IMR-90 (cell line): ENCODE measurements around the gene ARPC2. TPM values are rescaled to one million over a fixed set of nuclear protein-coding genes. Genes with fewer than 3 reads are reported as not detected.

Experiments used
- ATAC-seq: fragments of 200-7000 bp; cut with Tn5 transposase; 2 replicates; pipeline ENCODE4 v1.9.1; 2020; ENCODE audit warnings: low read depth, mild to moderate bottlenecking, moderate library complexity
- BruUV-seq: library from RNA; stranded (reverse); fragments of 400-500 nt; replicated peaks from 2 replicates; lab custom pipeline; 2021; lab: Mats Ljungman, UMichigan
- CTCF ChIA-PET: fragments of 300-600 bp; formaldehyde crosslinking; extraction: SDS; loops from one replicate; lab custom pipeline; 2021; ENCODE audit warnings: antibody characterized with exemption; lab: Yijun Ruan, JAX
- POLR2A ChIA-PET: fragments of 300-600 bp; sonication (Branson Sonifier 250); formaldehyde crosslinking; loops from one replicate; lab custom pipeline; 2022; ENCODE audit warnings: antibody characterized with exemption; ENCODE audit not compliant: unreplicated experiment; lab: Charles Lee
- DNase-seq: peaks from one replicate; pipeline ENCODE4 v3.0.0; 2013
- H2AFZ ChIP-seq: replicated peaks from 2 replicates; pipeline ENCODE3; 2013; ENCODE audit warnings: low read length, mild to moderate bottlenecking; ENCODE audit not compliant: poor library complexity
- H2AK5ac ChIP-seq: 2 replicates; pipeline ENCODE4 v1.6.1; 2013; ENCODE audit warnings: low read depth, low read length, inconsistent platforms
- H2AK9ac ChIP-seq: replicated peaks from 2 replicates; pipeline ENCODE3; 2013; ENCODE audit warnings: mild to moderate bottlenecking, low read depth, low read length, moderate library complexity; ENCODE audit not compliant: poor library complexity
- H2BK120ac ChIP-seq: 2 replicates; pipeline ENCODE4 v1.6.1; 2013; ENCODE audit warnings: low read depth, low read length, inconsistent platforms
- H2BK15ac ChIP-seq: 3 replicates; pipeline ENCODE4 v1.6.1; 2013; ENCODE audit warnings: low read depth, low read length, inconsistent platforms
- H2BK20ac ChIP-seq: 2 replicates; pipeline ENCODE4 v1.6.1; 2013; ENCODE audit warnings: low read depth, mild to moderate bottlenecking, inconsistent platforms, low read length, moderate library complexity
- H2BK5ac ChIP-seq: 2 replicates; pipeline ENCODE4 v1.6.1; 2013; ENCODE audit warnings: mild to moderate bottlenecking, low read depth, low read length, inconsistent platforms; ENCODE audit not compliant: poor library complexity, severe bottlenecking
- H3K14ac ChIP-seq: replicated peaks from 2 replicates; pipeline ENCODE4 v1.6.1; 2013; ENCODE audit warnings: low read depth, low read length, inconsistent platforms
- H3K18ac ChIP-seq: 2 replicates; pipeline ENCODE4 v1.6.1; 2013; ENCODE audit warnings: low read depth, low read length, control low read depth
- H3K23ac ChIP-seq: 2 replicates; pipeline ENCODE4 v1.6.1; 2013; ENCODE audit warnings: low read depth, low read length, inconsistent platforms
- H3K27ac ChIP-seq: 2 replicates; pipeline ENCODE4 v1.5.1; 2013; ENCODE audit warnings: mild to moderate bottlenecking, control low read depth, low read length; ENCODE audit not compliant: insufficient read depth
- H3K27me3 ChIP-seq: 2 replicates; pipeline ENCODE4 v1.6.1; 2013; ENCODE audit warnings: low read length; ENCODE audit not compliant: control insufficient read depth, insufficient read depth
- H3K36me3 ChIP-seq: 2 replicates; pipeline ENCODE4 v1.6.1; 2013; ENCODE audit warnings: low read length, mixed read lengths; ENCODE audit not compliant: control insufficient read depth, insufficient read depth
- H3K4ac ChIP-seq: 2 replicates; pipeline ENCODE4 v1.6.1; 2013; ENCODE audit warnings: low read depth, low read length, inconsistent platforms
- H3K4me1 ChIP-seq: 2 replicates; pipeline ENCODE4 v1.6.1; 2013; ENCODE audit warnings: low read length, mixed read lengths; ENCODE audit not compliant: control insufficient read depth, insufficient read depth
- H3K4me2 ChIP-seq: 2 replicates; pipeline ENCODE4 v1.6.1; 2013; ENCODE audit warnings: low read depth, mild to moderate bottlenecking, control low read depth, low read length, moderate library complexity
- H3K4me3 ChIP-seq: 2 replicates; pipeline ENCODE4 v1.5.1; 2013; ENCODE audit warnings: low read depth, mild to moderate bottlenecking, control low read depth, low read length, moderate library complexity; ENCODE audit not compliant: insufficient read depth
- H3K56ac ChIP-seq: 2 replicates; pipeline ENCODE4 v1.6.1; 2013; ENCODE audit warnings: low read length, inconsistent platforms; ENCODE audit not compliant: insufficient read depth; ENCODE audit errors: extremely low read depth
- H3K79me1 ChIP-seq, 2 experiments: 2 replicates each; pipeline ENCODE4 v1.6.1; 2013; ENCODE audit warnings: low read length in 2 of 2, inconsistent platforms in 1 of 2, low read depth in 1 of 2
- H3K9ac ChIP-seq: 2 replicates; pipeline ENCODE4 v1.6.1; 2013; ENCODE audit warnings: low read depth, low read length, control low read depth
- H3K9me1 ChIP-seq: 2 replicates; pipeline ENCODE4 v1.6.1; 2013; ENCODE audit warnings: low read length, inconsistent platforms; ENCODE audit not compliant: insufficient read depth
- H3K9me3 ChIP-seq: 2 replicates; pipeline ENCODE4 v1.6.1; 2013; ENCODE audit warnings: low read length; ENCODE audit not compliant: control insufficient read depth, insufficient read depth
- H4K20me1 ChIP-seq: 2 replicates; pipeline ENCODE4 v1.6.1; 2013; ENCODE audit warnings: low read length, inconsistent platforms; ENCODE audit not compliant: insufficient read depth
- H4K5ac ChIP-seq: 2 replicates; pipeline ENCODE4 v1.6.1; 2013; ENCODE audit warnings: mild to moderate bottlenecking, low read depth, low read length, control low read depth
- H4K8ac ChIP-seq, 2 experiments: 2 replicates each; pipeline ENCODE4 v1.6.1; 2013; ENCODE audit warnings: low read depth in 2 of 2, low read length in 2 of 2, control low read depth in 1 of 2, inconsistent platforms in 1 of 2
- H4K91ac ChIP-seq: 2 replicates; pipeline ENCODE4 v1.6.1; 2013; ENCODE audit warnings: low read depth, low read length, inconsistent platforms; ENCODE audit not compliant: insufficient read depth
- CEBPB ChIP-seq: IDR thresholded peaks from 2 replicates; pipeline ENCODE4 v1.6.1; 2012; ENCODE audit warnings: low read depth, low read length, improper control_type of control experiment
- CHD1 ChIP-seq: IDR thresholded peaks from 2 replicates; pipeline ENCODE4 v1.6.1; 2012; ENCODE audit warnings: low read depth, low read length, improper control_type of control experiment
- POLR2A ChIP-seq: IDR thresholded peaks from 2 replicates; pipeline ENCODE4 v1.6.1; 2012; ENCODE audit warnings: mild to moderate bottlenecking, low read depth, low read length
- WGBS, 2 experiments: methylation state at CpG; one replicate each; pipeline versions ENCODE4 v1.1.5 to v1.1.7; 2013; ENCODE audit warnings: missing lambda C conversion rate in 2 of 2; ENCODE audit not compliant: insufficient read length in 1 of 2; ENCODE audit errors: extremely low coverage in 2 of 2; 5-methylcytosine and 5-hydroxymethylcytosine counted together
- dilution Hi-C: fragments of 300-500 bp; cut with HindIII; formaldehyde crosslinking; loops from one replicate; pipeline ENCODE4 v1.14.3; 2018; ENCODE audit warnings: low sequenced_read_pairs; ENCODE audit not compliant: unreplicated experiment
- in situ Hi-C: fragments of 300-500 bp; cut with MboI; formaldehyde crosslinking; loops from 3 replicates; pipeline ENCODE4 v1.14.3; 2019; ENCODE audit warnings: low sequenced_read_pairs, inconsistent platforms, mixed read lengths
- intact Hi-C: fragments of 100-400 bp; cut with micrococcal nuclease; formaldehyde crosslinking; loops from 2 replicates; pipeline ENCODE4 v1.10.0; 2022
- polyA plus RNA-seq, 3 experiments: library from polyadenylated mRNA; depleted of rRNA; stranded (reverse); fragments of >200 nt; gene quantifications; 2 replicates each; pipeline ENCODE4 v1.2.3, GENCODE V29; 2012; ENCODE audit warnings: low replicate concordance in 1 of 3
- total RNA-seq: library from RNA; depleted of rRNA; stranded (reverse); fragments of >200 nt; gene quantifications from 2 replicates; pipeline ENCODE4 v1.2.3, GENCODE V29; 2012

Gene ARPC2
- total and polyA plus RNA-seq, 2 of the 4 experiments (the other 2 are of a cell fraction), result 561 to 635 TPM

- Histone ChIP-seq H3K56ac (no peak overlapping the region), H2BK120ac (no peak overlapping the region), H3K4me3 (no peak overlapping the region), H2BK20ac (no peak overlapping the region), H3K79me1 (peaks cover 22 to 66% of the 10 kb centered on the region in 2 experiments), H3K9me3 (no peaks in the 10 kb centered on the region), H2AK5ac (no peak overlapping the region), H3K9me1 (0 out of 2 replicates have a peak, but pooled peaks cover 3% of the 10 kb centered on the region), H3K9ac (no peak overlapping the region), H3K18ac (no peak overlapping the region), H4K20me1 (peaks cover 9% of the 10 kb centered on the region; the same call in 1 of the 2 replicates), H2AK9ac (no peak overlapping the region), H2AFZ (peak overlapping the region; percentile 39), H3K27ac (no peak overlapping the region), H3K4ac (no peak overlapping the region), H3K14ac (no peak overlapping the region), H3K23ac (0 out of 2 replicates have a peak overlapping the region, but pooled peaks have one; percentile 9), H2BK5ac (no peak overlapping the region), H3K36me3 (peaks cover 40% of the 10 kb centered on the region), H3K4me2 (no peak overlapping the region; the same call in 1 of the 2 replicates), H3K4me1 (peaks cover 10% of the 10 kb centered on the region), H2BK15ac (no peak overlapping the region), H4K5ac (no peak overlapping the region), H4K8ac (no peak overlapping the region), H4K91ac (no peak overlapping the region), H3K27me3 (no peaks in the 10 kb centered on the region)
- CTCF ChIA-PET, result interaction anchor here (1.8 to 3.9 kb wide), 2 partner anchors 12 to 20 kb away, joined by 4 to 24 read pairs; partner anchors contain the start of gene TMBIM1
- in situ Hi-C loops (loop anchor here (10.0 kb wide), 1 partner anchor 123 kb away; the partner anchor contains the start of gene CTDSP1), dilution Hi-C loops (no loop called here), intact Hi-C loops (loop anchor here (1.0 to 10.0 kb wide), 4 partner anchors 15 to 293 kb away; partner anchors contain the start of genes CATIP, CNOT9 and USP37)
- WGBS, 2 experiments, result 94% methylated on average over 2 of the region's 5 CpGs; no CpG with 5 or more reads in 1 of the 2 experiments
- DNase-seq (no peak), ATAC-seq (no peak)
- TF ChIP-seq CEBPB (no peak), POLR2A (no peak), CHD1 (no peak)
- POLR2A ChIA-PET, result no interaction called here
- BruUV-seq, result no TSS peak
These were observed 55.0 kb downstream of the ARPC2 start for GRCh38 chr2:218271865-218272530.
